H9 (cell line): Measurements from ENCODE around the gene ALX4. TPM values are rescaled to one million over a fixed set of nuclear protein-coding genes. Genes with fewer than 3 reads are reported as not detected.

Experiments
- DNase-seq: peaks from one replicate; pipeline ENCODE4 v3.0.0-alpha.2; 2017
- H2AFZ ChIP-seq: one replicate; pipeline ENCODE4 v1.6.1; 2013; ENCODE audit warnings: mild to moderate bottlenecking, low read length, control low read depth, moderate library complexity
- H2AK5ac ChIP-seq: 2 replicates; pipeline ENCODE4 v1.6.1; 2013; ENCODE audit warnings: low read length, control low read depth, mixed read lengths; ENCODE audit not compliant: insufficient read length
- H2BK120ac ChIP-seq: one replicate; pipeline ENCODE4 v1.6.1; 2013; ENCODE audit warnings: low read depth, mild to moderate bottlenecking, low read length, control low read depth, inconsistent platforms; ENCODE audit not compliant: poor library complexity, severe bottlenecking
- H2BK12ac ChIP-seq: 2 replicates; pipeline ENCODE4 v1.6.1; 2013; ENCODE audit warnings: low read length, control low read depth, mixed read lengths, low read depth; ENCODE audit not compliant: insufficient read length
- H2BK15ac ChIP-seq: 2 replicates; pipeline ENCODE4 v1.6.1; 2013; ENCODE audit warnings: low read depth, low read length, control low read depth
- H2BK20ac ChIP-seq: one replicate; pipeline ENCODE4 v1.6.1; 2013; ENCODE audit warnings: low read depth, mild to moderate bottlenecking, low read length, control low read depth, inconsistent platforms; ENCODE audit not compliant: poor library complexity, severe bottlenecking
- H2BK5ac ChIP-seq: 2 replicates; pipeline ENCODE4 v1.6.1; 2013; ENCODE audit warnings: low read length, control low read depth, mixed read lengths; ENCODE audit not compliant: insufficient read length
- H3K14ac ChIP-seq: 2 replicates; pipeline ENCODE4 v1.6.1; 2013; ENCODE audit warnings: low read length, control low read depth; ENCODE audit not compliant: insufficient read depth
- H3K18ac ChIP-seq: 2 replicates; pipeline ENCODE4 v1.6.1; 2013; ENCODE audit warnings: low read depth, mild to moderate bottlenecking, mixed read lengths, low read length, control low read depth; ENCODE audit not compliant: insufficient read length
- H3K23ac ChIP-seq: 2 replicates; pipeline ENCODE4 v1.6.1; 2013; ENCODE audit warnings: low read length, control low read depth, mixed read lengths, low read depth; ENCODE audit not compliant: insufficient read length
- H3K23me2 ChIP-seq: 2 replicates; pipeline ENCODE4 v1.6.1; 2013; ENCODE audit warnings: low read depth, mild to moderate bottlenecking, mixed read lengths, low read length, control low read depth; ENCODE audit not compliant: insufficient read length, poor library complexity, severe bottlenecking
- H3K27ac ChIP-seq: 2 replicates; pipeline ENCODE4 v1.5.1; 2013; ENCODE audit warnings: low read length, control low read depth, mixed read lengths, low read depth; ENCODE audit not compliant: insufficient read length
- H3K27me3 ChIP-seq: 2 replicates; pipeline ENCODE4 v1.6.1; 2013; ENCODE audit warnings: low read length, control low read depth, inconsistent platforms; ENCODE audit not compliant: insufficient read depth
- H3K4ac ChIP-seq: 2 replicates; pipeline ENCODE4 v1.6.1; 2013; ENCODE audit warnings: low read depth, mild to moderate bottlenecking, control low read depth, inconsistent platforms, low read length, moderate library complexity
- H3K4me1 ChIP-seq: 2 replicates; pipeline ENCODE4 v1.6.1; 2013; ENCODE audit warnings: low read length, control low read depth, inconsistent platforms; ENCODE audit not compliant: insufficient read depth
- H3K4me2 ChIP-seq: 2 replicates; pipeline ENCODE4 v1.6.1; 2013; ENCODE audit warnings: low read length, control low read depth, mixed read lengths; ENCODE audit not compliant: insufficient read length, insufficient read depth
- H3K56ac ChIP-seq: 2 replicates; pipeline ENCODE4 v1.6.1; 2013; ENCODE audit warnings: low read depth, mild to moderate bottlenecking, mixed read lengths, low read length, control low read depth; ENCODE audit not compliant: insufficient read length
- H3K79me1 ChIP-seq: 2 replicates; pipeline ENCODE4 v1.6.1; 2013; ENCODE audit warnings: low read depth, mild to moderate bottlenecking, moderate library complexity, low read length, control low read depth, inconsistent platforms; ENCODE audit not compliant: insufficient read depth, poor library complexity, severe bottlenecking
- H3K79me2 ChIP-seq: 2 replicates; pipeline ENCODE4 v1.6.1; 2013; ENCODE audit warnings: low read length, control low read depth, inconsistent platforms; ENCODE audit not compliant: insufficient read depth
- H3K9ac ChIP-seq: 2 replicates; pipeline ENCODE4 v1.6.1; 2013; ENCODE audit warnings: low read length, control low read depth, mixed read lengths; ENCODE audit not compliant: insufficient read length; ENCODE audit errors: extremely low read depth
- H3K9me3 ChIP-seq: one replicate; pipeline ENCODE4 v1.6.1; 2013; ENCODE audit warnings: low read depth, low read length, inconsistent platforms; ENCODE audit not compliant: control insufficient read depth
- H3T11ph ChIP-seq: one replicate; pipeline ENCODE4 v1.6.1; 2013; ENCODE audit warnings: mild to moderate bottlenecking, low read length, control low read depth, inconsistent platforms
- H4K20me1 ChIP-seq: one replicate; pipeline ENCODE4 v1.6.1; 2013; ENCODE audit not compliant: control insufficient read depth, insufficient read length, insufficient read depth
- H4K5ac ChIP-seq: 2 replicates; pipeline ENCODE4 v1.6.1; 2013; ENCODE audit warnings: low read depth, mild to moderate bottlenecking, mixed read lengths, low read length, control low read depth; ENCODE audit not compliant: insufficient read length
- H4K8ac ChIP-seq: replicated peaks from 2 replicates; pipeline ENCODE4 v1.6.1; 2013; ENCODE audit warnings: low read length, control low read depth, mixed read lengths, low read depth; ENCODE audit not compliant: insufficient read length
- H4K91ac ChIP-seq: 2 replicates; pipeline ENCODE4 v1.6.1; 2013; ENCODE audit warnings: low read depth, mild to moderate bottlenecking, moderate library complexity, mixed read lengths, low read length, control low read depth; ENCODE audit not compliant: insufficient read length
- H3K27ac Mint-ChIP-seq, 3 experiments: 2 replicates in 2 of 3; 3 replicates in 1 of 3; pipeline ENCODE4 v1.8.0; 2020 to 2021; ENCODE audit warnings: mixed read lengths in 3 of 3, mild to moderate bottlenecking in 1 of 3, moderate library complexity in 1 of 3
- H3K27me3 Mint-ChIP-seq: 2 replicates; pipeline ENCODE4 v1.8.0; 2021; ENCODE audit warnings: low read depth, mild to moderate bottlenecking, moderate library complexity, mixed read lengths
- H3K36me3 Mint-ChIP-seq, 3 experiments: 2 replicates in 2 of 3; 3 replicates in 1 of 3; pipeline ENCODE4 v1.8.0; 2020 to 2021; ENCODE audit warnings: low read depth in 3 of 3, mixed read lengths in 3 of 3; ENCODE audit not compliant: insufficient read depth in 1 of 3
- H3K4me1 Mint-ChIP-seq, 2 experiments: 2 replicates each; pipeline ENCODE4 v1.8.0; 2020; ENCODE audit warnings: mixed read lengths in 2 of 2
- H3K4me3 Mint-ChIP-seq, 2 experiments: 2 replicates in 1 of 2; 3 replicates in 1 of 2; pipeline ENCODE4 v1.8.0; 2020 to 2021; ENCODE audit warnings: mild to moderate bottlenecking in 2 of 2, mixed read lengths in 2 of 2, moderate library complexity in 1 of 2
- H3K9me3 Mint-ChIP-seq, 2 experiments: 2 replicates in 1 of 2; 3 replicates in 1 of 2; pipeline ENCODE4 v1.8.0; 2020; ENCODE audit warnings: mild to moderate bottlenecking in 2 of 2, mixed read lengths in 2 of 2, moderate library complexity in 1 of 2
- CTCF ChIP-seq: fragments of 200-600 bp; sonication (generic); conservative IDR thresholded peaks from 3 replicates; pipeline ENCODE4 v1.8.0; 2021; ENCODE audit warnings: antibody characterized with exemption, mild to moderate bottlenecking
- WGBS: extraction: QIAGEN DNeasy Blood & Tissue Kit; methylation state at CpG from one replicate; pipeline ENCODE4 v1.1.7; 2013; ENCODE audit warnings: missing lambda C conversion rate, low lambda C conversion rate, mixed read lengths; ENCODE audit not compliant: insufficient read length; ENCODE audit errors: extremely low coverage; 5-methylcytosine and 5-hydroxymethylcytosine counted together
- total RNA-seq: library from RNA; stranded (reverse); gene quantifications from 2 replicates; pipeline ENCODE4 v1.2.1, GENCODE V29; 2021

The ALX4 gene
- total RNA-seq, 1 experiment from 2014 or later = not detected

GRCh38 chr11:44217432-44217831, 92.5 kb downstream of the ALX4 start:
- Histone ChIP-seq H3K9ac (no peak overlapping the region), H3K18ac (no peak overlapping the region), H3K27ac (no peak overlapping the region), H2AK5ac (no peak overlapping the region), H3K23me2 (no peaks in the 10 kb centered on the region), H2BK5ac (no peak overlapping the region), H3K4me1 (no peaks in the 10 kb centered on the region), H3K27me3 (no peaks in the 10 kb centered on the region), H2BK12ac (no peak overlapping the region), H2BK120ac (no peak overlapping the region), H3T11ph (no peak overlapping the region), H3K14ac (no peak overlapping the region), H2AFZ (no peak overlapping the region), H4K20me1 (no peaks in the 10 kb centered on the region), H4K5ac (no peak overlapping the region), H2BK20ac (no peak overlapping the region), H3K23ac (no peak overlapping the region), H3K4ac (no peak overlapping the region), H3K79me2 (no peaks in the 10 kb centered on the region), H4K91ac (no peak overlapping the region), H4K8ac (no peak overlapping the region), H3K4me2 (no peak overlapping the region), H2BK15ac (no peak overlapping the region), H3K9me3 (no peaks in the 10 kb centered on the region), H3K79me1 (no peaks in the 10 kb centered on the region), H3K56ac (no peak overlapping the region)
- Mint-ChIP-seq H3K36me3 (no peaks in the 10 kb centered on the region), H3K27me3 (no peaks in the 10 kb centered on the region), H3K4me3 (no peak overlapping the region), H3K27ac (no peak overlapping the region), H3K4me1 (no peaks in the 10 kb centered on the region), H3K9me3 (no peaks in the 10 kb centered on the region; a peak in 1 of 5 replicates)
- DNase-seq = no peak
- no peak for TF ChIP-seq CTCF
- WGBS = no CpG with 5 or more reads among the region's 1 CpG
